Epithelial cell of esophagus (primary cell): Measurements from ENCODE around the gene RASGRP2.
A peak's percentile ranks its signal among the peaks of the same experiment; 100 is the strongest.

Experiments used
- DNase-seq: peaks from one replicate; pipeline ENCODE4 v3.0.0; 2010; ENCODE audit warnings: low read depth
- H3K4me3 ChIP-seq: 2 replicates; pipeline ENCODE4 v1.5.1; 2011; ENCODE audit warnings: mild to moderate bottlenecking, low read length, control low read depth
- TF ChIP-seq, protein P1 (sequence below): IDR thresholded peaks from 2 replicates; pipeline ENCODE4 v1.5.1; 2011; ENCODE audit warnings: low read depth, mild to moderate bottlenecking, low read length, control low read depth, inconsistent platforms; ENCODE audit not compliant: insufficient read depth; ENCODE audit errors: missing control alignments

Gene RASGRP2

DNA sequence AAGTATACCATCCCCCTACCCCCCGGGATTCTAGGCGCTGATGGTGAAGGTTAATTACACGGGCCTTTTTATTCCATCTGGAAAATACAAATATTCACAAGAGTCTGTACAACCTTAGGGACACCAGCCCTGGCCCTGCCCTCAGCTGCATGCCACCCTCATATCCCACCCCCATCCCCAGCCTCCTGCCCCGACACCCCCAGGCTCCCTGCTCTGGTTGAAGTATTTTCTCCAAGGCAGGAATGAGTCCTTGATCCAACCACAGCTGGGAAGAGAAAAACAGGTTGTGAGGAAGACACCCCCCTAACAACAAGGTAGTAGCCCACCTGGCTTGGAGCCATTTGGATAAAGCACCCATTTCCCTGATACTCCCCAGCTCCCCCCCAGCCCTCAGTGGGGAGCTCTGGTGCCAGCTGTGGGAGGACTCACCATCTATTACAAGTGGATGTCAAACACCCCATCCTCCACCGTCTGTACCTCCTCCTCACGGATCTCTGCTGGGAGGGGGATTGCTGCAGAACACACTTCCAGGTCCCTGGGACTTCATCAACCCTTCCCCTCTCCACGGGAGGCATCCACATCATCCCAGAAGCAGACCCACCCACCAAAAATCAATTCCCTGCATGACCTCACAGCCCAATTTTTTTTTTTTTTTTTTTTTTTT is 16.9 kb downstream of the RASGRP2 start:
- no peak overlapping the region for H3K4me3 ChIP-seq
- no peak for DNase-seq
- TF ChIP-seq, protein P1, sequence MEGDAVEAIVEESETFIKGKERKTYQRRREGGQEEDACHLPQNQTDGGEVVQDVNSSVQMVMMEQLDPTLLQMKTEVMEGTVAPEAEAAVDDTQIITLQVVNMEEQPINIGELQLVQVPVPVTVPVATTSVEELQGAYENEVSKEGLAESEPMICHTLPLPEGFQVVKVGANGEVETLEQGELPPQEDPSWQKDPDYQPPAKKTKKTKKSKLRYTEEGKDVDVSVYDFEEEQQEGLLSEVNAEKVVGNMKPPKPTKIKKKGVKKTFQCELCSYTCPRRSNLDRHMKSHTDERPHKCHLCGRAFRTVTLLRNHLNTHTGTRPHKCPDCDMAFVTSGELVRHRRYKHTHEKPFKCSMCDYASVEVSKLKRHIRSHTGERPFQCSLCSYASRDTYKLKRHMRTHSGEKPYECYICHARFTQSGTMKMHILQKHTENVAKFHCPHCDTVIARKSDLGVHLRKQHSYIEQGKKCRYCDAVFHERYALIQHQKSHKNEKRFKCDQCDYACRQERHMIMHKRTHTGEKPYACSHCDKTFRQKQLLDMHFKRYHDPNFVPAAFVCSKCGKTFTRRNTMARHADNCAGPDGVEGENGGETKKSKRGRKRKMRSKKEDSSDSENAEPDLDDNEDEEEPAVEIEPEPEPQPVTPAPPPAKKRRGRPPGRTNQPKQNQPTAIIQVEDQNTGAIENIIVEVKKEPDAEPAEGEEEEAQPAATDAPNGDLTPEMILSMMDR: no peak

- TF ChIP-seq, protein P1: no peak
- no peak overlapping the region for H3K4me3 ChIP-seq
- no peak for DNase-seq
Measured at GRCh38 chr11:64726211-64726641, 17.7 kb downstream of the RASGRP2 start.

DNA sequence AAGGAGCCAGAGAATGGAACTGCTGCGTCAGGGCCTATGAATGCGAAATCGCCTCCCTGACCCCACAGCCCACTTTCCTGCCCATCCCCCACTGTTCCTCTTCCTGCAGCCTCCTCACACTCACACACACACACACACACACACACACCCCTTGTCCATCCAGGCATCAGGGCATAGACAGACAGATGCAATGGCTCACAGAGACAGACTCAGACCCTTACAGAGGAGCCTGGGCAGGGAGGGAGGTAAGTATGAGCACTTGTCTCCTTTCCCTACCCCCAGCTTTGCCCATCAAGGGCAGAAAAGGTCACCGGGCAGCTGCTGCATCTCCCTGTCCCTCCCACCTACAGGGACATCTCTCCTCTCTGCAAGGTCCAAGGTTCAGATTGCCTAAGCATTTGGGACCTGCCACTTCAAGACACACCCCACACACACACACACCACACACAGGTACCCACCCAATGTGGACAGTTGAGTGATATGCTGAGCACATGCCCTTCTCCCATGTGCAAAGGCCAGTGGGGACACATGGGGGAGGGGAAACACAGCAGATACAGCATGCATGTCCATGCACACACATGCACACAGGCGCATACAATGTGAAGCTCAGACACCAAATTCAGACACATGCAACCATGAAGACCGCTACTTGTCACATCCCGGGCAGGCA is 18.9 kb downstream of the RASGRP2 start:
- no peak overlapping the region for H3K4me3 ChIP-seq
- TF ChIP-seq, protein P1: no peak
- no peak for DNase-seq

DNA sequence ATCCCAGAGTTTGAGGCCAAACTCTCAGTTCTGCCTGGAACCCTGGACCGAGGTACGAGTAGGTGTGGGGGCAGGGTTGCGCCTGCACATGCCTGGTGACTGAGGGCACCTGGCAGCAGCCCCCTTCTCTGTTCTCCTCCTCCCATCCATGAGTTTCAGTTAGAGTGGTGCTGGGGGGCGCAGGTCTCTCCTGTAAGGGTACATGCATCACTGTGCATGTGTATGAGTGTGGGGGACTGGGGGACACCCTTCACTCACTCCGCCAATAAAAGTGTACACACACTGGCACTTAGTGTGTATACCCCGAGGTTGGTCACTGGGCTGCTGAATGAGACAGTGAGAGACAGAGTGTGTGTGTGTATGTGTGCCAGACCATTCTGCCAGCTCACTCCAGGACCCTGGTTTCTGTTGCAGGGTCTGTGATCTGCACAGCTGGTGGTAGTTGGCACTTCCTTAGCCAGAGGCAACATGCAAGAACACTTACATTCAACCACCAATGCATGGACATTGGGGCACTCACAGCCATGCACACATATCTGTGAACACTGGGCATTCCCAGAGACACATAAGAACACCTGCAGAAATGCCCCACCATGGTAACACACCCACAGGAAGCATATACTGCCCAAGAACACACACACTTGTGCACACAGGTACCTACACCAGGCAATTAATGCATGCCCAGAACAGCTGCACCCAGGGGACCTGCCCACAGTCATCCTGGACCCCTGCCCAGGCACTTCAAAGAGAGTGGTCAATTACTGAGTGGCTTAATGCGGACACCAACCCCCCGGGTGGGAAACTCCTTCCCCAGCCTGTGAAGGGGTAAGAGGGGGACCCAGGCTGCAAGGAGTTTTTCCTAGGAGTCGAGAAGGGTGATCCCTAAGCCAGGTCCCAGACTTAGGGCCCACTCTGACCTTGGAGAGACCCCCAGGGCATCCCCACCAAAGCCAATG is 19.8 kb downstream of the RASGRP2 start:
- no peak overlapping the region for H3K4me3 ChIP-seq
- TF ChIP-seq, protein P1: no peak
- no peak for DNase-seq

GRCh38 chr11:64723117-64723906 is 20.6 kb downstream of the RASGRP2 start, which contains the start of gene NRXN2:
NRXN2 (minus strand) TSS chr11:64723197; CDS start chr11:64713699, 9,498 bp downstream.
- TF ChIP-seq, protein P1: peak; percentile 72
- H3K4me3 ChIP-seq: peak within 1 kb of the TSS; percentile 49
- DNase-seq: peak; percentile 89

GRCh38 chr11:64722141-64723065 is 21.5 kb downstream of the RASGRP2 start:
- H3K4me3 ChIP-seq: no peak overlapping the region
- no peak for DNase-seq
- TF ChIP-seq, protein P1: no peak
